ENCODE measurements around the gene ICE1.
"Not testable (repeated sequence)": the region's sequence is repeated elsewhere in the genome, so short reads cannot be mapped to it uniquely, and the experiment has no call there.

GRCh38 chr5:5520622-5521021, 98.1 kb downstream of the ICE1 start:
- not testable (repeated sequence) for TF ChIP-seq MAZ (IDR thresholded peaks at IDR 0.05; ENCODE audit: borderline replicate concordance, low read depth, low read length); CTCF (conservative IDR thresholded peaks at IDR 0.05; ENCODE audit: low read depth, low read length); RAD21 (IDR thresholded peaks at IDR 0.05; ENCODE audit: low read length); FOS (IDR thresholded peaks at IDR 0.05; ENCODE audit: low read depth, low read length); POLR2A (IDR thresholded peaks at IDR 0.05; ENCODE audit: low read depth, low read length); MAFK (IDR thresholded peaks at IDR 0.05; ENCODE audit: low read depth, low read length); RFX5 (IDR thresholded peaks at IDR 0.05; ENCODE audit: low read depth, low read length); BHLHE40 (IDR thresholded peaks at IDR 0.05; ENCODE audit: low read depth, low read length)
